Stimulated activated CD8-positive, alpha-beta memory T cell treated with anti-CD3 and anti-CD28 coated beads, Interleukin-7, amount 100 ng/mL, for 24 hours (primary cell): Measurements from ENCODE around the gene ART4.
A peak's percentile ranks its signal among the peaks of the same experiment; 100 is the strongest.

Experiments
- DNase-seq: peaks from one replicate; pipeline ENCODE4 v3.0.0-alpha.2; 2020; ENCODE audit warnings: low read depth

Gene ART4

GRCh38 chr12:14843425-14843887 is at the start of gene ART4:
TSS of gene ART4 (minus strand) at chr12:14843526. CDS start at chr12:14843113, 413 bp downstream.
- no peak for DNase-seq

- DNase-seq, result no peak
These were observed 49.6 kb upstream of the ART4 start for GRCh38 chr12:14892726-14893505.

DNA sequence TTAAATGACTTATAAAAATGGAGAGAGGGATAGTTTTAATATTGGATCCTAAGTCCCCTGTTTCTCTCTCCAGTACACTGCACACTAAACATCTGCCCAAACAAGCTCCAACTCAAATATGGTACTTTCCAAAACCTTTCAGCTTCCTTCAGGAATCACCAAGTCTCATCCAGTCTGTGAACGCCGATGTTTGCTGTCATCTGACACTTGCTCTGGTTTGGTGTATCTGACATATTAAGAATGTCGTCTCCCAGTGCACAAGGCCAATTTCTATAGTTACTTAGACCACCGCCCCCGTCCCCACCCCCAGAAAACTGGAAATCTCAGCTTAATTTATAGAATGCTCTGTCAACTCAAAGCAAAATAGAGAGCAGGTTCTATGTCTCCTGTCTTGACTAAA is 47.4 kb upstream of the ART4 start:
- no peak for DNase-seq

DNA sequence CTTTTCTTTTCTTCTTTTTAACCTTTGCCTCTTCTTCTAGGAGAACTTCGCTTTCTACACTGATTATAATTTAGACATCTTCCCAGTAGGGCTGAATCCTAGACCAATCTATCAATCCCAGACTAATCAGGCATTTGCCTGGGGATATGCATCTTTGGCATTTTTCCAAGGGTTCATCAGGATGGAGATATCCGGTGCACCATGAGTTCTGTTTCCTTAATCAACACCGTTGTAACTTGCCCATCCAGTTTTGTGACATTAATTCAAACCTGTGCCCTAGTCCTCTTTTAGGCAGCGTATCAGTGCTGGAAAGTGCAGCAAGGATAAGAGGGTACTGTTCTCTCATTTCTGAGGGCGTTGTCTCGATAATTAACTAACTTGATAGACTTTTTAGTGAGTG is 42.9 kb upstream of the ART4 start:
- DNase-seq, result no peak

- no peak for DNase-seq
These were observed 42.4 kb upstream of the ART4 start, which contains the start of gene MGP for GRCh38 chr12:14885718-14886221. TSS of gene MGP (minus strand) at chr12:14885854. CDS start at chr12:14885791, 63 bp downstream.

- peak; percentile 56 for DNase-seq
These were observed 41.1 kb upstream of the ART4 start for GRCh38 chr12:14884458-14884878.

- no peak for DNase-seq
These were observed 40.4 kb upstream of the ART4 start for GRCh38 chr12:14883686-14884085.

DNA sequence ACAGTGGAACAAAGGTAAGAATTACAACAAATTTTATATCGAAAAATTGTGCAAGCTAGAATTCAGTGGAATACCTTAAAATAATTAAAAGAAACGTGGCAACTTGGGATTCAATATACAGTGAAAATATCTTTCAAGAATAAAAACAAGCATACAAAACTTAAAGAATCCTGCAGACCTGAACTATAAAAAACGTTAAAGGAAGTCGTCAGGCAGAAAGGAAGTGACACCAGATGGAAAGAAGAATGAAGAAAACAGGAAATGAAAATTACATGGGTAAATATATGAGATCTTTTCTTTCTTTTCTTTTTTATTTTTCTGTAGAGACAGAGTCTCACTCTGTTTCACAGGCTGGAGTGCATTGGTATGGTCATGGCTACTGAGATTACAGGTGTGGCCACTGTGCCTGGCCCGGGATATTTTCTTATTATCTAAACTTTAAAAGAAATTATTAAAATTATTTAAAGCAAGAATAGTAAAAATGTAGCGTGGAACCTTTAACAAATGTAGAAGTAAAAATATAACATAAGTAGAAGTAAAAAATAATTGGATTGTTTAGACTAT is 37.6 kb upstream of the ART4 start:
- no peak for DNase-seq

- DNase-seq, result no peak
These were observed 36.1 kb upstream of the ART4 start for GRCh38 chr12:14879222-14879933.

DNA sequence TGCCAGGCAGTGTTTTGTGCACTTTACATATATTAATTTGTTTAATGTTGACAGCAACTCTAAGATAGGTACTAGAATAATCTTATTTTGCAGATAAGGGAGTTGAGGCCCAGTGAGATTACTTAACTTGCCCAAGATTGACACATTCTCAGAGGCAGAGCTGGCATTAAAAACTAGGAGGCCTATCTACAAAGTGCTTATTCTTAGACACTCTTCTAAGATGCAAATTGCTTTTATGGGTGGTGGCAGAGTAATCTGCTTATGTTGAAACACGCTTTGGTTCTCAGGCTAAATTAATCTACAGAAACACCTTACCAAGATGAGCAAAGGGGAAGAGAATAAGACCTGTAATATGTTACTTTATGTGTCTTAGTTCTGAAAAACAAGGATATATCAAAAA is 35.2 kb upstream of the ART4 start:
- no peak for DNase-seq

DNA sequence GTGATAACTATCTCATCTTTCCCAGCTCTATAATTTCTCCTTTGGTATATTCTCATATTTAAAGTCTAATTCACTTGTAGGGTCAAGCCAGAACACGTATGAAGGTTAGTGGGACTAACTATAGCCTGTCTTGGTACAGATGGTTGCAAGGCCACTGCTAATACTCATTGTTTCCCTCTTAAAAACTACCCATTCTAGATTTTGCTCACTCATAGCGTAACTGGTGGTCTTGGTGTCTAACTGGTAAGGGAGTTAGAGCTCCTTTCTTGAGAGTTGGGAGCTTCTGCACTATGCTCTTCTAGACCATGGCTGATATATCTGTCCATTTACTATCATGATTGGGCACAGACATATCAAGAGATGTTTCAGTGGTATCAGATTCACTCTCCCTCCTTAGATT is 33.5 kb upstream of the ART4 start:
- no peak for DNase-seq

DNA sequence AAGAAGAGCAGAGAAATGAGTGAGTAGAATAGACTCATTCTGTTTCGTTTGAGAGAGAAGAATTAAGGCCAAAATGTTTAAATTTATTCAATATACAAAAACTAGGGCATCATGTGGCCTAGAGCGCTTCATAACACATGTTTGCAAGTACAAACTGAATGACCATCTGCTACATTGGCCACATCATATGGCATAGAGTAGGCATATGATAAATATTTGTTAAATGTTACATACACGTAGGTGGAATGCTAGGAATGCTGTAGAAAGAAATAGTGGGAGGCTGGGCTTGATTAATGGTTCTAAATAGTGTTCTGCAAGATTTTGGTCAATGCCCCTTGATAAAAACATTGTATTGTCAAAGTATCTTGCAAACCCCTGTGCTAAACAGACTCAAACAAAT is 31.6 kb upstream of the ART4 start:
- no peak for DNase-seq

- DNase-seq, result no peak
These were observed 30.3 kb upstream of the ART4 start for GRCh38 chr12:14873440-14874185.

- no peak for DNase-seq
These were observed 28.6 kb upstream of the ART4 start for GRCh38 chr12:14871886-14872285.

DNA sequence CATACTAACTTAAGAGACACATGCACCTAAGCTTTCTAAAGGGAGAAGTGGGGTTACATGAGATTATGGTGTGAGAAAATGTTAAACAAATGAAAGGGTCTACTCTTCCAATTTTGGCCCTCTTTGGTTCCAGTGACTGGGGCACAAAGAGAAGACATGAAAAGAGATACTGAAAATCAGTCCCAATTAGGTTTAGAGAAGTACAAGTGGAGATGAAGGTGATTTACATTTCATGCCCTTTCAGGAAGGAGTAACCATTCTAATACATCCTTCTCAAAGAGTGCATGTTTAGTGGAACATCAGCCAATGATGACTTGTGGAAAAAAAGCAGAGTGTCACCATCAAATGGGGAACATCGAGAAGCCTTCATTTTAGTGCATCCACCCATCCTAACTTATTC is 27.9 kb upstream of the ART4 start:
- no peak for DNase-seq

DNA sequence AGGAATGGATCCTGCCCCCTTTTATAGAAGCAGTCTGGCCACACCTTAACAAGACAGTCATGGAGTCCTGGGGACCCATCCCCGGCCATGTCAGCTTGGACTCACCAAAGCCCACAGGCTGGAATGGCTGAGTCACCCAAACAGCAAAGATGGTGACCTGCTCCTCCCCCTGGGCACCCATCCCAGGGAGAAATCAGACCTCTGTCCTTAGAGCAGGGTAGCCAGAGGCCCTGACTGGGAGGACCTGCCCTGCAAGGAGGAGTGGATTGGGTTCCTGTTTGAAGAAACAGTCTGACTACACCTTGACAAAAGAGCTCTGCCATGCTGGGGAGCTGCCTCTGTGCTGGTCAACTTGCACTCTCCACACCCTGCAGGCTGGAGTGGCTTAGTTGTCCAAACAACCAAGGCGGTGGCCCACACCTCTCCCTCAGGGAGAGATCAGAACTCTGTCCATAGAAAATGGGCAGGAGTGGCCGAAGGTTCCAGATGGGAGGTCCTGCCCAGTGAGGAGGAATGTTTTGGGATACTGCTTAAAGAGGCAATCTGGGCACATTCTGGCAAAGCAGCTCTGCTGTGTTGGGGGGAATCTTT is 25.7 kb upstream of the ART4 start:
- DNase-seq, result no peak

GRCh38 chr12:14860490-14860889 is 17.2 kb upstream of the ART4 start:
- no peak for DNase-seq

DNA sequence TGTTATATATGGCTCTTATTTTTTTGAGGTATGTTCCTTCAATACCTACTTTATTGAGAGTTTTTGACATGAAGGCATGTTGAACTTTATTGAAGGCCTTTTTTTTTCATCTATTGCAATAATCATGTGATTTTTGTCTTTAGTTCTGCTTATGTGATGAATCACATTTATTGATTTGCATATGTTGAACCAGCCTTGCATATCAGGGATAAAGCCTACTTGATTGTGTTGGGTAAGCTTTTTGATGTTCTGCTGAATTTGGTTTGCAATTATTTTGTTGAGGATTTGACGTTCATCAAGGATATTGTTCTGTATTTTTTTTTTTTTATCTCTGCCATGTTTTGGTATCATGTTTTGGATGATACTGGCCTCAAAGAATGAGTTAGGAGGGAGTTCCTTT is 15.2 kb upstream of the ART4 start:
- DNase-seq, result no peak

DNA sequence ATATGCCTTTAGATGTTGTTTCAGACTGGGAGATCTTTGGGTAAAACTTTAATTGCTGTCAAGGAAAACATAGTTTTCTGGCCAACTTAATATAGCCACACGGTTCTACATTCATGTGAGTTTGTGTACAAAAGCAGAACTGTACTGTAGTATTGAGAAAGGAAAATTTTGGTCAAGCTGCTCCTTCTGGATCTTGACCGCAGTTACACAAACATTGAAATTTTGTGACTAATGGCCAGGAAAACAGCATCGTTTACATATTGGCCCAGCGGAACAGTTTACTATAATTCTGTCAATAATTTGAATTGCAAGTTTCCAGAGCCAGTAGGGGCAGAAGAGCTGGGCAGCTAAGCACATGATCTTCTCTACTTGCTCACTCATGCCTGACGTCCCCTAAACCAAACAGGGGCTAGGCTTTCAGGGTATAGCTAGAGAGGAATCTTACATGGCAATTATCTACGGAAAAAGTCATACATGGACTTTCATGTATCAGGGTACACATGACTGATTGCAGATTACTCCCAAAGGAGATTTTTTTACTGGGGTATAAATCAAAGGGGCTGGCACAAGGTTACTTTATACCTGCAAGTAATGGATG is 11.4 kb upstream of the ART4 start:
- DNase-seq, result no peak

GRCh38 chr12:14853961-14854360 is 10.6 kb upstream of the ART4 start:
- DNase-seq, result no peak

GRCh38 chr12:14852880-14853279 is 9.6 kb upstream of the ART4 start:
- no peak for DNase-seq
